HepG2 (cell line): ENCODE results near the gene FAM181A. TPM values are rescaled to one million over a fixed set of nuclear protein-coding genes. Genes with fewer than 3 reads are reported as not detected.

Source experiments
- AHR ChIP-seq: IDR thresholded peaks from 2 replicates; pipeline ENCODE4 v1.6.1; 2018; ENCODE audit warnings: missing genetic modification reagents, missing compliant biosample characterization
- AKAP8 ChIP-seq: sonication (generic); formaldehyde crosslinking; IDR thresholded peaks from 2 replicates; pipeline ENCODE4 v1.5.1; 2020; ENCODE audit warnings: mild to moderate bottlenecking, missing genetic modification reagents
- ARNT2 ChIP-seq: sonication (generic); formaldehyde crosslinking; IDR thresholded peaks from 2 replicates; pipeline ENCODE4 v1.8.0; 2022; ENCODE audit warnings: mild to moderate bottlenecking, low read depth, missing genetic modification reagents, moderate library complexity
- HOXA9 ChIP-seq: sonication (generic); formaldehyde crosslinking; IDR thresholded peaks from 2 replicates; pipeline ENCODE4 v1.8.1; 2022; ENCODE audit warnings: missing genetic modification reagents, mild to moderate bottlenecking, moderate library complexity, borderline replicate concordance
- KDM3A ChIP-seq: IDR thresholded peaks from 2 replicates; pipeline ENCODE4 v1.6.1; 2018; ENCODE audit warnings: low read depth, missing compliant biosample characterization
- POLR2AphosphoS2 ChIP-seq: IDR thresholded peaks from 2 replicates; pipeline ENCODE4 v1.6.1; 2011; ENCODE audit warnings: low read depth, low read length, improper control_type of control experiment
- PRMT3 ChIP-seq: sonication (generic); formaldehyde crosslinking; IDR thresholded peaks from 2 replicates; pipeline ENCODE4 v1.8.1; 2022; ENCODE audit warnings: low read depth, mild to moderate bottlenecking, moderate library complexity, missing genetic modification reagents, borderline replicate concordance
- RAD21 ChIP-seq: fragments of 450-650 bp; formaldehyde crosslinking; IDR thresholded peaks from 2 replicates; pipeline ENCODE4 v1.5.0; 2020; ENCODE audit warnings: mild to moderate bottlenecking
- RBM22 ChIP-seq: fragments of 200-400 bp; formaldehyde crosslinking; optimal IDR thresholded peaks from 2 replicates; pipeline ENCODE3; 2017; ENCODE audit warnings: mild to moderate bottlenecking, low read length, moderate library complexity
- ZNF264 ChIP-seq: sonication (generic); formaldehyde crosslinking; IDR thresholded peaks from 2 replicates; pipeline ENCODE4 v1.4.0; 2020; ENCODE audit warnings: missing genetic modification reagents
- ZNF562 ChIP-seq: sonication (generic); formaldehyde crosslinking; IDR thresholded peaks from 2 replicates; pipeline ENCODE4 v1.8.0; 2022; ENCODE audit warnings: missing genetic modification reagents, borderline replicate concordance
- polyA plus RNA-seq, 8 experiments: library from polyadenylated mRNA; depleted of rRNA in 3 of 8; stranded (reverse) in 7 of 8; unstranded in 1 of 8; fragments of >200 nt; fragmentation: Illumina TruSeq in 4 of 8; extraction: Trizol in 4 of 8; gene quantifications; 2 replicates each; pipeline versions ENCODE4 v1.2.1 to v1.2.3, GENCODE V29; 2011 to 2016; ENCODE audit warnings: low read depth in 4 of 8, missing spikeins in 1 of 8, mixed read lengths in 1 of 8; ENCODE audit not compliant: insufficient read depth in 1 of 8
- total RNA-seq, 5 experiments: library from RNA; depleted of rRNA; stranded (reverse); fragments of >200 nt; fragmentation: Illumina TruSeq; extraction: Trizol; gene quantifications; 2 replicates each; pipeline ENCODE4 v1.2.3, GENCODE V29; 2016; ENCODE audit warnings: low read depth in 1 of 5
- TF ChIP-seq, protein P1 (sequence below): sonication (generic); formaldehyde crosslinking; IDR thresholded peaks from 2 replicates; pipeline ENCODE4 v1.9.0; 2021; ENCODE audit warnings: mild to moderate bottlenecking, missing genetic modification reagents
- TF ChIP-seq, protein P2 (sequence below): sonication (generic); formaldehyde crosslinking; IDR thresholded peaks from 2 replicates; pipeline ENCODE4 v1.4.0; 2020; ENCODE audit warnings: mild to moderate bottlenecking, missing genetic modification reagents
- TF ChIP-seq, protein P3 (sequence below): sonication (generic); formaldehyde crosslinking; IDR thresholded peaks from 2 replicates; pipeline ENCODE4 v1.4.0; 2020; ENCODE audit warnings: missing genetic modification reagents, borderline replicate concordance

FAM181A gene
- total and polyA plus RNA-seq, 2 of the 13 experiments (the other 11 are each of a cell fraction or from before 2014, with no cell fraction given) = 1.1 to 1.5 TPM

DNA sequence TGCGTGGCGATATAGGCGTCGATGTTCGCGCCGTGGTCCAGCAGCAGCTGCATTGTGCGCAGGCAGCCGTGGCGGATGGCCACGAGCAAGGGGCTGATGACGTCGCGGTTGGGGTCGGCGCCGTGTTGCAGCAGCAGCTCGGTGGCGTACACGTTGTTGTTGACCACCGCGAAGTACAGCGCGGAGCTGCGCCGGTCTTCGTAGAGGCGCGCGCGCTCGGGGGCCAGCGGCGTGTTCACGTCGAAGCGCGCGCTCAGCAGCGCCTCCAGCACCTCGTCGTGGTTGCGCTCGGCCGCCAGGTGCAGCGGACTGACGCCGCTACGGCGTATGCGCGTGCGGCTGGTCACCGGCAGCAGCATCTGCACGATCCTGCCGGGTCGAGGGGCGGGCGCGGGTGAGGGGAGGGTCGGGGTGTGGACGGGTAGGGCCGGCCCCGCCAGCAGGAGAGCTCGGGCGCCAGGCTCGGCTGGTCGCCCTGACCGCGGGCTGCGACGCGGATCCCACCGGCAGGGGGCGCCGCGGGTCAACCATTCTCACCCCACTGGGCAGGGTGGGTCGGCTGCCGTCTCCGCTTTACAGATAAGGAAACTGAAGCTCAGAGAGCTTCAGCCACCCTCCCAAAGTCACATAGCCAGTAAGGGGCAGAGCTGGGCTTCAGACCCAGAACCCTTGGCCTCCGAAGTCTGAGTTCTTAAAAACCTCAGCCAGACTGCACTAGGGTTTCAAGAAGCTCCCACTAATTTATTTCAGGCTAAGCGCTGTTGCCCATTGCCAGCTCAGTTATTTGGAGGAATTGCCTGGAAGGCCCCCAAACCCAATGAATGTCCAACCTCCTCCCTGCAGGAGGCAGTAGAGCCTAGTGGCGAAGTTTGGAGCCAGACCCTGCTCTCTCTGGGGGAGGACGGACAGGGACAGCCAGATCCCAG lies 12.4 kb downstream of the FAM181A start (continued):
- TF ChIP-seq, protein P1, sequence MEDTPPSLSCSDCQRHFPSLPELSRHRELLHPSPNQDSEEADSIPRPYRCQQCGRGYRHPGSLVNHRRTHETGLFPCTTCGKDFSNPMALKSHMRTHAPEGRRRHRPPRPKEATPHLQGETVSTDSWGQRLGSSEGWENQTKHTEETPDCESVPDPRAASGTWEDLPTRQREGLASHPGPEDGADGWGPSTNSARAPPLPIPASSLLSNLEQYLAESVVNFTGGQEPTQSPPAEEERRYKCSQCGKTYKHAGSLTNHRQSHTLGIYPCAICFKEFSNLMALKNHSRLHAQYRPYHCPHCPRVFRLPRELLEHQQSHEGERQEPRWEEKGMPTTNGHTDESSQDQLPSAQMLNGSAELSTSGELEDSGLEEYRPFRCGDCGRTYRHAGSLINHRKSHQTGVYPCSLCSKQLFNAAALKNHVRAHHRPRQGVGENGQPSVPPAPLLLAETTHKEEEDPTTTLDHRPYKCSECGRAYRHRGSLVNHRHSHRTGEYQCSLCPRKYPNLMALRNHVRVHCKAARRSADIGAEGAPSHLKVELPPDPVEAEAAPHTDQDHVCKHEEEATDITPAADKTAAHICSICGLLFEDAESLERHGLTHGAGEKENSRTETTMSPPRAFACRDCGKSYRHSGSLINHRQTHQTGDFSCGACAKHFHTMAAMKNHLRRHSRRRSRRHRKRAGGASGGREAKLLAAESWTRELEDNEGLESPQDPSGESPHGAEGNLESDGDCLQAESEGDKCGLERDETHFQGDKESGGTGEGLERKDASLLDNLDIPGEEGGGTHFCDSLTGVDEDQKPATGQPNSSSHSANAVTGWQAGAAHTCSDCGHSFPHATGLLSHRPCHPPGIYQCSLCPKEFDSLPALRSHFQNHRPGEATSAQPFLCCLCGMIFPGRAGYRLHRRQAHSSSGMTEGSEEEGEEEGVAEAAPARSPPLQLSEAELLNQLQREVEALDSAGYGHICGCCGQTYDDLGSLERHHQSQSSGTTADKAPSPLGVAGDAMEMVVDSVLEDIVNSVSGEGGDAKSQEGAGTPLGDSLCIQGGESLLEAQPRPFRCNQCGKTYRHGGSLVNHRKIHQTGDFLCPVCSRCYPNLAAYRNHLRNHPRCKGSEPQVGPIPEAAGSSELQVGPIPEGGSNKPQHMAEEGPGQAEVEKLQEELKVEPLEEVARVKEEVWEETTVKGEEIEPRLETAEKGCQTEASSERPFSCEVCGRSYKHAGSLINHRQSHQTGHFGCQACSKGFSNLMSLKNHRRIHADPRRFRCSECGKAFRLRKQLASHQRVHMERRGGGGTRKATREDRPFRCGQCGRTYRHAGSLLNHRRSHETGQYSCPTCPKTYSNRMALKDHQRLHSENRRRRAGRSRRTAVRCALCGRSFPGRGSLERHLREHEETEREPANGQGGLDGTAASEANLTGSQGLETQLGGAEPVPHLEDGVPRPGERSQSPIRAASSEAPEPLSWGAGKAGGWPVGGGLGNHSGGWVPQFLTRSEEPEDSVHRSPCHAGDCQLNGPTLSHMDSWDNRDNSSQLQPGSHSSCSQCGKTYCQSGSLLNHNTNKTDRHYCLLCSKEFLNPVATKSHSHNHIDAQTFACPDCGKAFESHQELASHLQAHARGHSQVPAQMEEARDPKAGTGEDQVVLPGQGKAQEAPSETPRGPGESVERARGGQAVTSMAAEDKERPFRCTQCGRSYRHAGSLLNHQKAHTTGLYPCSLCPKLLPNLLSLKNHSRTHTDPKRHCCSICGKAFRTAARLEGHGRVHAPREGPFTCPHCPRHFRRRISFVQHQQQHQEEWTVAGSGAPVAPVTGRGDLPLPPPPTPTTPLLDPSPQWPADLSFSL (CRISPR knock-in tag) = 0 out of 2 replicates have a peak, but pooled peaks have one; percentile 42
- peak; percentile 97 for TF ChIP-seq RAD21 (CRISPR knock-in tag)
- TF ChIP-seq, protein P2, sequence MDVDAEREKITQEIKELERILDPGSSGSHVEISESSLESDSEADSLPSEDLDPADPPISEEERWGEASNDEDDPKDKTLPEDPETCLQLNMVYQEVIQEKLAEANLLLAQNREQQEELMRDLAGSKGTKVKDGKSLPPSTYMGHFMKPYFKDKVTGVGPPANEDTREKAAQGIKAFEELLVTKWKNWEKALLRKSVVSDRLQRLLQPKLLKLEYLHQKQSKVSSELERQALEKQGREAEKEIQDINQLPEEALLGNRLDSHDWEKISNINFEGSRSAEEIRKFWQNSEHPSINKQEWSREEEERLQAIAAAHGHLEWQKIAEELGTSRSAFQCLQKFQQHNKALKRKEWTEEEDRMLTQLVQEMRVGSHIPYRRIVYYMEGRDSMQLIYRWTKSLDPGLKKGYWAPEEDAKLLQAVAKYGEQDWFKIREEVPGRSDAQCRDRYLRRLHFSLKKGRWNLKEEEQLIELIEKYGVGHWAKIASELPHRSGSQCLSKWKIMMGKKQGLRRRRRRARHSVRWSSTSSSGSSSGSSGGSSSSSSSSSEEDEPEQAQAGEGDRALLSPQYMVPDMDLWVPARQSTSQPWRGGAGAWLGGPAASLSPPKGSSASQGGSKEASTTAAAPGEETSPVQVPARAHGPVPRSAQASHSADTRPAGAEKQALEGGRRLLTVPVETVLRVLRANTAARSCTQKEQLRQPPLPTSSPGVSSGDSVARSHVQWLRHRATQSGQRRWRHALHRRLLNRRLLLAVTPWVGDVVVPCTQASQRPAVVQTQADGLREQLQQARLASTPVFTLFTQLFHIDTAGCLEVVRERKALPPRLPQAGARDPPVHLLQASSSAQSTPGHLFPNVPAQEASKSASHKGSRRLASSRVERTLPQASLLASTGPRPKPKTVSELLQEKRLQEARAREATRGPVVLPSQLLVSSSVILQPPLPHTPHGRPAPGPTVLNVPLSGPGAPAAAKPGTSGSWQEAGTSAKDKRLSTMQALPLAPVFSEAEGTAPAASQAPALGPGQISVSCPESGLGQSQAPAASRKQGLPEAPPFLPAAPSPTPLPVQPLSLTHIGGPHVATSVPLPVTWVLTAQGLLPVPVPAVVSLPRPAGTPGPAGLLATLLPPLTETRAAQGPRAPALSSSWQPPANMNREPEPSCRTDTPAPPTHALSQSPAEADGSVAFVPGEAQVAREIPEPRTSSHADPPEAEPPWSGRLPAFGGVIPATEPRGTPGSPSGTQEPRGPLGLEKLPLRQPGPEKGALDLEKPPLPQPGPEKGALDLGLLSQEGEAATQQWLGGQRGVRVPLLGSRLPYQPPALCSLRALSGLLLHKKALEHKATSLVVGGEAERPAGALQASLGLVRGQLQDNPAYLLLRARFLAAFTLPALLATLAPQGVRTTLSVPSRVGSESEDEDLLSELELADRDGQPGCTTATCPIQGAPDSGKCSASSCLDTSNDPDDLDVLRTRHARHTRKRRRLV (CRISPR knock-in tag) = no peak
- no peak for TF ChIP-seq AHR (CRISPR knock-in tag)
- TF ChIP-seq AKAP8 (CRISPR knock-in tag) = no peak
- no peak for TF ChIP-seq RBM22
- TF ChIP-seq HOXA9 (CRISPR knock-in tag) = no peak
- TF ChIP-seq ARNT2 (CRISPR knock-in tag) = peak; percentile 55; the same call in 1 of the 2 replicates
- TF ChIP-seq ZNF562 = no peak
- TF ChIP-seq ZNF264 = no peak
- TF ChIP-seq, protein P3, sequence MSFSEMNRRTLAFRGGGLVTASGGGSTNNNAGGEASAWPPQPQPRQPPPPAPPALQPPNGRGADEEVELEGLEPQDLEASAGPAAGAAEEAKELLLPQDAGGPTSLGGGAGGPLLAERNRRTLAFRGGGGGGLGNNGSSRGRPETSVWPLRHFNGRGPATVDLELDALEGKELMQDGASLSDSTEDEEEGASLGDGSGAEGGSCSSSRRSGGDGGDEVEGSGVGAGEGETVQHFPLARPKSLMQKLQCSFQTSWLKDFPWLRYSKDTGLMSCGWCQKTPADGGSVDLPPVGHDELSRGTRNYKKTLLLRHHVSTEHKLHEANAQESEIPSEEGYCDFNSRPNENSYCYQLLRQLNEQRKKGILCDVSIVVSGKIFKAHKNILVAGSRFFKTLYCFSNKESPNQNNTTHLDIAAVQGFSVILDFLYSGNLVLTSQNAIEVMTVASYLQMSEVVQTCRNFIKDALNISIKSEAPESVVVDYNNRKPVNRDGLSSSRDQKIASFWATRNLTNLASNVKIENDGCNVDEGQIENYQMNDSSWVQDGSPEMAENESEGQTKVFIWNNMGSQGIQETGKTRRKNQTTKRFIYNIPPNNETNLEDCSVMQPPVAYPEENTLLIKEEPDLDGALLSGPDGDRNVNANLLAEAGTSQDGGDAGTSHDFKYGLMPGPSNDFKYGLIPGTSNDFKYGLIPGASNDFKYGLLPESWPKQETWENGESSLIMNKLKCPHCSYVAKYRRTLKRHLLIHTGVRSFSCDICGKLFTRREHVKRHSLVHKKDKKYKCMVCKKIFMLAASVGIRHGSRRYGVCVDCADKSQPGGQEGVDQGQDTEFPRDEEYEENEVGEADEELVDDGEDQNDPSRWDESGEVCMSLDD = no peak
- 0 out of 2 replicates have a peak, but pooled peaks have one; percentile 34 for TF ChIP-seq KDM3A (CRISPR knock-in tag)
- TF ChIP-seq POLR2AphosphoS2 = no peak
- TF ChIP-seq PRMT3 (CRISPR knock-in tag) = 0 out of 2 replicates have a peak, but pooled peaks have one; percentile 63
